ENCODE measurements around the gene LCMT2.

Gene LCMT2

GRCh38 chr15:43347114-43347513, 16.7 kb upstream of the LCMT2 start:
- no peaks in the 10 kb centered on the region for H3K27me3 ChIP-seq (ENCODE audit: control insufficient read depth, insufficient read depth, low read length)
- no peak overlapping the region for H3K4me3 ChIP-seq (ENCODE audit: low read depth, low read length)
- no peak overlapping the region for H3K27ac ChIP-seq (ENCODE audit: low read depth, low read length)
- H3K4me1 ChIP-seq (ENCODE audit: control insufficient read depth, insufficient read depth, low read length) = no peaks in the 10 kb centered on the region
- H3K9ac ChIP-seq (ENCODE audit: low read length) = no peak overlapping the region
- H3K9me3 ChIP-seq (ENCODE audit: control insufficient read depth, insufficient read depth, low read depth, low read length) = no peaks in the 10 kb centered on the region
- H3K36me3 ChIP-seq (ENCODE audit: control insufficient read depth, insufficient read depth, low read length) = peaks cover 50% of the 10 kb centered on the region

GRCh38 chr15:43346305-43346704, 15.9 kb upstream of the LCMT2 start:
- Histone ChIP-seq H3K27me3 (ENCODE audit: control insufficient read depth, insufficient read depth, low read length) (no peaks in the 10 kb centered on the region), H3K4me3 (ENCODE audit: low read depth, low read length) (no peak overlapping the region), H3K9ac (ENCODE audit: low read length) (no peak overlapping the region), H3K9me3 (ENCODE audit: control insufficient read depth, insufficient read depth, low read depth, low read length) (no peaks in the 10 kb centered on the region), H3K4me1 (ENCODE audit: control insufficient read depth, insufficient read depth, low read length) (no peaks in the 10 kb centered on the region), H3K27ac (ENCODE audit: low read depth, low read length) (no peak overlapping the region), H3K36me3 (ENCODE audit: control insufficient read depth, insufficient read depth, low read length) (peaks cover 43% of the 10 kb centered on the region)

GRCh38 chr15:43330780-43331087, 361 bp upstream of the LCMT2 start:
- no peaks in the 10 kb centered on the region for H3K27me3 ChIP-seq (ENCODE audit: control insufficient read depth, insufficient read depth, low read length)
- no peaks in the 10 kb centered on the region for H3K9me3 ChIP-seq (ENCODE audit: control insufficient read depth, insufficient read depth, low read depth, low read length)
- H3K9ac ChIP-seq (ENCODE audit: low read length) = peak overlapping the region; percentile 96
- H3K27ac ChIP-seq (ENCODE audit: low read depth, low read length) = no peak overlapping the region
- H3K36me3 ChIP-seq (ENCODE audit: control insufficient read depth, insufficient read depth, low read length) = peaks cover 14% of the 10 kb centered on the region; the same call in 1 of the 2 replicates
- H3K4me3 ChIP-seq (ENCODE audit: low read depth, low read length) = peak overlapping the region; percentile 93
- peaks cover 9% of the 10 kb centered on the region; the same call in 1 of the 2 replicates for H3K4me1 ChIP-seq (ENCODE audit: control insufficient read depth, insufficient read depth, low read length)

- Histone ChIP-seq H3K9ac (ENCODE audit: low read length) (peak overlapping the region; percentile 96), H3K36me3 (ENCODE audit: control insufficient read depth, insufficient read depth, low read length) (peaks cover 11% of the 10 kb centered on the region; the same call in 1 of the 2 replicates), H3K27ac (ENCODE audit: low read depth, low read length) (peak overlapping the region; percentile 87), H3K9me3 (ENCODE audit: control insufficient read depth, insufficient read depth, low read depth, low read length) (no peaks in the 10 kb centered on the region), H3K4me1 (ENCODE audit: control insufficient read depth, insufficient read depth, low read length) (peaks cover 9% of the 10 kb centered on the region; the same call in 1 of the 2 replicates), H3K4me3 (ENCODE audit: low read depth, low read length) (peak overlapping the region; percentile 93), H3K27me3 (ENCODE audit: control insufficient read depth, insufficient read depth, low read length) (no peaks in the 10 kb centered on the region)
Observed at GRCh38 chr15:43329217-43329959, 985 bp downstream of the LCMT2 start.

- no peak overlapping the region for H3K9ac ChIP-seq (ENCODE audit: low read length)
- H3K36me3 ChIP-seq (ENCODE audit: control insufficient read depth, insufficient read depth, low read length) = peaks cover 4% of the 10 kb centered on the region; the same call in 1 of the 2 replicates
- peaks cover 9% of the 10 kb centered on the region; the same call in 1 of the 2 replicates for H3K4me1 ChIP-seq (ENCODE audit: control insufficient read depth, insufficient read depth, low read length)
- H3K9me3 ChIP-seq (ENCODE audit: control insufficient read depth, insufficient read depth, low read depth, low read length) = no peaks in the 10 kb centered on the region
- no peak overlapping the region for H3K27ac ChIP-seq (ENCODE audit: low read depth, low read length)
- H3K4me3 ChIP-seq (ENCODE audit: low read depth, low read length) = no peak overlapping the region
- no peaks in the 10 kb centered on the region for H3K27me3 ChIP-seq (ENCODE audit: control insufficient read depth, insufficient read depth, low read length)
Observed at GRCh38 chr15:43325039-43325684, 5.2 kb downstream of the LCMT2 start.

- Histone ChIP-seq H3K9ac (ENCODE audit: low read length) (no peak overlapping the region), H3K4me3 (ENCODE audit: low read depth, low read length) (no peak overlapping the region), H3K36me3 (ENCODE audit: control insufficient read depth, insufficient read depth, low read length) (no peaks in the 10 kb centered on the region), H3K4me1 (ENCODE audit: control insufficient read depth, insufficient read depth, low read length) (no peaks in the 10 kb centered on the region), H3K27me3 (ENCODE audit: control insufficient read depth, insufficient read depth, low read length) (no peaks in the 10 kb centered on the region; the same call in 1 of the 2 replicates), H3K27ac (ENCODE audit: low read depth, low read length) (no peak overlapping the region), H3K9me3 (ENCODE audit: control insufficient read depth, insufficient read depth, low read depth, low read length) (no peaks in the 10 kb centered on the region)
Observed at GRCh38 chr15:43318990-43319771, 11.2 kb downstream of the LCMT2 start.

GRCh38 chr15:43317566-43318184, 12.7 kb downstream of the LCMT2 start:
- Histone ChIP-seq H3K4me3 (ENCODE audit: low read depth, low read length) (no peak overlapping the region), H3K36me3 (ENCODE audit: control insufficient read depth, insufficient read depth, low read length) (no peaks in the 10 kb centered on the region), H3K27me3 (ENCODE audit: control insufficient read depth, insufficient read depth, low read length) (no peaks in the 10 kb centered on the region; the same call in 1 of the 2 replicates), H3K27ac (ENCODE audit: low read depth, low read length) (no peak overlapping the region), H3K9me3 (ENCODE audit: control insufficient read depth, insufficient read depth, low read depth, low read length) (no peaks in the 10 kb centered on the region), H3K4me1 (ENCODE audit: control insufficient read depth, insufficient read depth, low read length) (no peaks in the 10 kb centered on the region), H3K9ac (ENCODE audit: low read length) (no peak overlapping the region)

- no peaks in the 10 kb centered on the region for H3K36me3 ChIP-seq (ENCODE audit: control insufficient read depth, insufficient read depth, low read length)
Observed at GRCh38 chr15:43316971-43317346, 13.4 kb downstream of the LCMT2 start.

GRCh38 chr15:43316016-43316970, 14.1 kb downstream of the LCMT2 start:
- H3K4me3 ChIP-seq (ENCODE audit: low read depth, low read length) = no peak overlapping the region
- H3K4me1 ChIP-seq (ENCODE audit: control insufficient read depth, insufficient read depth, low read length) = no peaks in the 10 kb centered on the region
- H3K36me3 ChIP-seq (ENCODE audit: control insufficient read depth, insufficient read depth, low read length) = no peaks in the 10 kb centered on the region
- no peaks in the 10 kb centered on the region for H3K9me3 ChIP-seq (ENCODE audit: control insufficient read depth, insufficient read depth, low read depth, low read length)
- no peak overlapping the region for H3K27ac ChIP-seq (ENCODE audit: low read depth, low read length)
- H3K9ac ChIP-seq (ENCODE audit: low read length) = no peak overlapping the region
- peaks cover 3% of the 10 kb centered on the region; the same call in 1 of the 2 replicates for H3K27me3 ChIP-seq (ENCODE audit: control insufficient read depth, insufficient read depth, low read length)

More at GRCh38 chr15:43316971-43317346, 13.4 kb downstream of the LCMT2 start:
- Histone ChIP-seq H3K27me3 (ENCODE audit: control insufficient read depth, insufficient read depth, low read length) (no peaks in the 10 kb centered on the region; the same call in 1 of the 2 replicates), H3K4me1 (ENCODE audit: control insufficient read depth, insufficient read depth, low read length) (no peaks in the 10 kb centered on the region), H3K9ac (ENCODE audit: low read length) (no peak overlapping the region), H3K4me3 (ENCODE audit: low read depth, low read length) (no peak overlapping the region), H3K9me3 (ENCODE audit: control insufficient read depth, insufficient read depth, low read depth, low read length) (no peaks in the 10 kb centered on the region), H3K27ac (ENCODE audit: low read depth, low read length) (no peak overlapping the region)

- no peak overlapping the region for H3K27ac ChIP-seq (ENCODE audit: low read depth, low read length)
- H3K4me1 ChIP-seq (ENCODE audit: control insufficient read depth, insufficient read depth, low read length) = no peaks in the 10 kb centered on the region
- no peak overlapping the region for H3K4me3 ChIP-seq (ENCODE audit: low read depth, low read length)
- H3K9ac ChIP-seq (ENCODE audit: low read length) = no peak overlapping the region
- no peaks in the 10 kb centered on the region for H3K36me3 ChIP-seq (ENCODE audit: control insufficient read depth, insufficient read depth, low read length)
- H3K9me3 ChIP-seq (ENCODE audit: control insufficient read depth, insufficient read depth, low read depth, low read length) = no peaks in the 10 kb centered on the region
- peaks cover 7% of the 10 kb centered on the region; the same call in 1 of the 2 replicates for H3K27me3 ChIP-seq (ENCODE audit: control insufficient read depth, insufficient read depth, low read length)
Observed at GRCh38 chr15:43314171-43314570, 16.2 kb downstream of the LCMT2 start.

Measured in HUES6 (cell line).